Fibroblast of villous mesenchyme (primary cell): ENCODE results near the gene BTN2A1. TPM values are rescaled to one million over a fixed set of nuclear protein-coding genes. Genes with fewer than 3 reads are reported as not detected.
"Not testable (repeated sequence)": the region's sequence is repeated elsewhere in the genome, so short reads cannot be mapped to it uniquely, and the experiment has no call there.

Experiments
- DNase-seq: peaks from one replicate; pipeline ENCODE4 v3.0.0-alpha.2; 2010; ENCODE audit warnings: low read depth
- H3K4me3 ChIP-seq: 2 replicates; pipeline ENCODE4 v1.5.1; 2011; ENCODE audit warnings: low read depth, mild to moderate bottlenecking, low read length
- total RNA-seq: library from RNA; depleted of rRNA; stranded (reverse); fragments of >200 nt; gene quantifications from 2 replicates; pipeline ENCODE4 v1.2.3, GENCODE V29; 2012
- TF ChIP-seq, protein P1 (sequence below): IDR thresholded peaks from 2 replicates; pipeline ENCODE4 v1.5.1; 2012; ENCODE audit warnings: low read depth, mild to moderate bottlenecking, low read length; ENCODE audit not compliant: insufficient read depth

The BTN2A1 gene
- total RNA-seq, 1 donor, result 21.6 TPM

DNA sequence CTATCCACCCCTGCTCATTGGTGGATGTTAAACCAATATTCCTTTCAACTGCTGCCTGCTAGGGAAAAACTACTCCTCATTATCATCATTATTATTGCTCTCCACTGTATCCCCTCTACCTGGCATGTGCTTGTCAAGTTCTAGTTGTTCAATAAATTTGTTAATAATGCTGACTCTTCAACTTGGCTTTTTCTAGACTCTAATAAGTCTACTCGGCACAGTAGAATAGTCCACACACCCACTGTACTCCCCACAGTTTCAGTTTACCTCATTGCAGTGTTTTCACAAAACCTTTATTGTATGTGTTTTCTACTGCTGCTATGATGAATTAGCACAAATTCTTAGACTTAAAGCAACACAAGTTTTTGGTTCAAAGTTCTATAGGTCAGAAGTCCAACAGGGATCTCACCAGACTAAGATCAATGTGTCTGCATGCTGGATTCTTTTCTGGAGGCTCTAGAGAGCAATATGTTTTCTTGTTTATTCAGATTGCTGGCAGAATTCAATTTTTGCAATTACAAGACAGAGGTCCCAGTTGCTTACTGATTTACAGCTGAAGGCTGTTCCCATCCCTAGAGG lies 42.6 kb upstream of the BTN2A1 start:
- DNase-seq, result no peak
- H3K4me3 ChIP-seq, result no peak overlapping the region
- TF ChIP-seq, protein P1, sequence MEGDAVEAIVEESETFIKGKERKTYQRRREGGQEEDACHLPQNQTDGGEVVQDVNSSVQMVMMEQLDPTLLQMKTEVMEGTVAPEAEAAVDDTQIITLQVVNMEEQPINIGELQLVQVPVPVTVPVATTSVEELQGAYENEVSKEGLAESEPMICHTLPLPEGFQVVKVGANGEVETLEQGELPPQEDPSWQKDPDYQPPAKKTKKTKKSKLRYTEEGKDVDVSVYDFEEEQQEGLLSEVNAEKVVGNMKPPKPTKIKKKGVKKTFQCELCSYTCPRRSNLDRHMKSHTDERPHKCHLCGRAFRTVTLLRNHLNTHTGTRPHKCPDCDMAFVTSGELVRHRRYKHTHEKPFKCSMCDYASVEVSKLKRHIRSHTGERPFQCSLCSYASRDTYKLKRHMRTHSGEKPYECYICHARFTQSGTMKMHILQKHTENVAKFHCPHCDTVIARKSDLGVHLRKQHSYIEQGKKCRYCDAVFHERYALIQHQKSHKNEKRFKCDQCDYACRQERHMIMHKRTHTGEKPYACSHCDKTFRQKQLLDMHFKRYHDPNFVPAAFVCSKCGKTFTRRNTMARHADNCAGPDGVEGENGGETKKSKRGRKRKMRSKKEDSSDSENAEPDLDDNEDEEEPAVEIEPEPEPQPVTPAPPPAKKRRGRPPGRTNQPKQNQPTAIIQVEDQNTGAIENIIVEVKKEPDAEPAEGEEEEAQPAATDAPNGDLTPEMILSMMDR, result no peak

DNA sequence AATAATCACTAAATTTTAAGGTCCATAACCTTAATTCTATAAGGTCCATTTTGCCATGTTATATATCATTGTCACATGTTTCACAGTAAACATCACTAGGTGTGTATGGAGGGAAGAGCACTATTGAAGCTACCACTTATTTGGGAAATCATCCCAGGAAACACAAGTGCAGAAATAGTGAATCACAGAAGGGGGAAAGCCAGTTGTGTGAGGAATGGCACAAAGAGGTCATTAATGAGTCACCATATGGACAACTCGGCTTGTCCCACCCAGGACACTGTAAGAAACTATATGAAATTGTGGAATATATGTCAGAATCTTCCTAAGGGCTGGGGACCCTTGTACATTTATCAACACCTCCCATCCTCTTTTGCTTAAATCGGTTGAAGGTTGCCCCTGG lies 42.0 kb upstream of the BTN2A1 start:
- TF ChIP-seq, protein P1, result no peak
- DNase-seq, result no peak
- no peak overlapping the region for H3K4me3 ChIP-seq

DNA sequence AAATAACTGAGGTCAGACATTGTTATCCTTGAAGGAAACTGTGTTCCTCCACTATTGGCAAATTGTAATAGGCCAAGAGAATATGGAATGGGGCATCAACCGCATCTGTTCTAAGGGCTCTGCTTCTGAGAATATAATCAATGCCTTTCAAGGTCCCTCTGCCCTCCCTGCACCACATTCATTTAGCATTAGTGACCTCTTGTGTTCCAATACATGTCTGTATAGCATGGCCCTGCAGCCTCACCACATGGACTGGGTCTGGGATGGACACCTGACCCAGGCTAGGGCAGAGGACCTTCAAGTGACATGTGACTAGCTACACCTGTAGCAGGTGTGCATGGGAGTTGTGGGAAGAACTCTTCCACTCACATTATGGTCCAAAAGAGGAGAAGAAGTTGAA lies 41.5 kb upstream of the BTN2A1 start:
- TF ChIP-seq, protein P1, result no peak
- no peak overlapping the region for H3K4me3 ChIP-seq
- no peak for DNase-seq

DNA sequence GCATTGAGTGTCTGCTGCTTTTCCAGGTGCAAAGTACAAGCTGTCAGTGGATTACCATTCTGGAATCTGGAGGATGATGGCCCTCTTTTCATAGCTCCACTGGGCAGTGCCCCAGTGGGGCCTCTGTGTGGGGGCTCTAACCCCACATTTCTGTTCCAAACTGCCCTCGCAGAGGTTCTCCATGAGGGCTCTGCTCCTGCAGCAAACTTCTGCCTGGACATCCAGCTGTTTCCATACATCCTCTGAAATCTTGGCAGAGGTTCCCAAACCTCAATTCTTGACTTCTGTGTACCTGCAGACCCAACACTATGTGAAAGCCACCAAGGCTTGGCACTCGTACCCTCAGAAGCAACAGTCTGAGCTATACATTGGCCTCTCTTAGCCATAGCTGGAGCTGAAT lies 39.7 kb upstream of the BTN2A1 start:
- not testable (repeated sequence) for H3K4me3 ChIP-seq, DNase-seq

DNA sequence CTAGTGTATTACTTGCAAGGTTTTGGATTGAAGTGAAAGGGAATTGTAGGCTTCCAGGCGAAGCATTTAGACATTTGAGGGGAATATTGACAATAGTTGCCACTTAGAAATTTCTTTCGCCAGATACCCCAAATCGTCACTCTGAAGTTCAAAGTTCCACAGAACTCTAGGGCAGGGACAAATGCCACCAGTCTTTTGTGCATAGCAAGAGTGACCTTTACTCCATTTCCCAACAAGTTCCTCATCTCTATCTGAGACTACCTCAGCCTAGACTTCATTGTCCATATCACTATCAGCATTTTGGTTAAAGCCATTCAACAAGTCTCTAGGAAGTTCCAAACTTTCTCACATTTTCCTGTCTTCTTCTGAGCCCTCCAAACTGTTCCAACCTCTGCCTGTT lies 39.0 kb upstream of the BTN2A1 start:
- not testable (repeated sequence) for DNase-seq, H3K4me3 ChIP-seq

DNA sequence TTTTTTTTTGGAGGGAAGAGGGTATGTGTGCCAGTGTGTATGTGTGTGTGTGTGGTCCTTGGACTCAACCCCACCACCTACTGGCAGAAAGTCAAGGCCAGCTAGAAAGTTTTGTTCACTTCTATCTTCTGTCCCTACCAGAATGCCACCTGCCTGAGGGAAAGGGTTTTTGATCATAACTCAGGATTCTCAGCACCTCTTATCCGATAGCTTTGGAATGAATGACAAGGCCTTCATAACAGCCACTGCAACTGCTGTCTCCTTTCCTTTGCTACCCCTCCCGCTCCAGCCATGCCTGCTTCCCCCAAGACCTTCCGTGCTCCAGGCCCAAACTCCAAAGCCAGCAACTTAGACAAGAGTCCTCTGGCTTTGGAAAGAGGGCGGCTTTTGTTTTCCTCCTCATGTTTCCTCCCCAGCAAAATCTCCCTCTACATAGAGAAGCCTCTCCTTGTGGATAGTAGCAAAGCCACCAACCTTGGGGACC lies 37.0 kb upstream of the BTN2A1 start:
- peak overlapping the region; percentile 94 for H3K4me3 ChIP-seq
- DNase-seq, result peak; percentile 39
- TF ChIP-seq, protein P1, result peak; percentile 56

DNA sequence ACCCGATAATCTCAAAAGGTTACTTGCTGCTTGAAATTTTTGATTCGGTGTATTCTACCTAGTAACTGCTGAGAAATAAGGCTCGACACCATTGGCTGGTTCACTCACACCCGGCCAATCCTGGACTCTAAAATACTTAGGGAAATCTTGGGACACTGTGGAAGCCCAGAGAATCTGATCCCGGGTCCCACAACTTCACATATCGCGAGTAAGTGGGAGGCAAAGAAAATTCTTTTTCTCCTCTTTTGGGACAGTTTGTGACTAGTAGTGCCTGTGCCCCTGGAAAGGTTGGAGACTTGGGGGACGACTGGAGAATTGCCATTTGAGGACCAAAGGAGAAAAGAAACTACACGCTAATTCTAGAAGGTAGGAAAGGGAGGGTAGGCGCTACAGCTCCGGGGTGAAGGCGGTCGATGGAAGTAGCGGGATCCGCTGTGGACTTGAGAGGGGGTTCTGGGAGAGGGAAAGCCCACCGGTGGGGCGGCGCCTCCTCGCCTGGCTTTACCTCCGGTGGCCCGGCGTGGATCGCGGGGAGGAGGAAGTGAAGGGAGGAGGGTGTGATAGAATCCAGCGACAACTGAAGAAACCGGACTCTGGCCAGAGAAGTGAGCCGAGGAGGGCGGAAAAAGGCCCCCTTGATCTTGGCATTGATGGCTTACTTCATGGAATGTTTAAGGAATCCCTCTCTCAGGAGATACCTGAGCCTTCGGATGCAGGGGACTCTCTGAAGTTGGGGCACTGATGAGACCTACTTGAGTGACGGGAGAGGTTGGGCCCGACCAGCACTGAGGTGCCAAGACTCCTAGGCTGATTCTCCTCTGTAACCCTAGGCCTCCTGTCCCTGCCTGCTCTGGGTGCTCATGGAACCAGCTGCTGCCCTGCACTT lies 36.3 kb upstream of the BTN2A1 start:
- H3K4me3 ChIP-seq, result peak overlapping the region; percentile 94
- TF ChIP-seq, protein P1, result no peak
- DNase-seq, result peak; percentile 94

DNA sequence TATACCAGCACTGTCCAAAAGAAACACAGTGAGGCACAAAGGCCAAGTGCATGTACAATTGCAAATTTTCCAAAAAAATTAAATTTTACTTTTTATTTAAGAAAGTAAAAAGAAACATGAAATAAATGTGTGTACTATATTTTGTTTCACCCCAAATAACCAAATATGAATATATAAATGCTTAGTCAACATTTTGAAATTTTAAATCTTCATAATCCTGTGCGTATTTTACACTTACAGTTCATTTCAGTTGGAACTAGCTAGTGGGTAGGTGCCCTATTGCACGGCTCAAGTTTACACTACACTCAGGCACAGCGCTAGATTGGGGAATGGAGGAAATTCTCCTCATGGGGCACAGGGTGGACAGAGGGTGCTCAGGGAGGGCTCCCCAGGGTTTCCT lies 35.4 kb upstream of the BTN2A1 start:
- DNase-seq, result no peak
- TF ChIP-seq, protein P1, result no peak
- peak overlapping the region; percentile 94 for H3K4me3 ChIP-seq
